Measurements from ENCODE around the gene TNFRSF1B.

DNA sequence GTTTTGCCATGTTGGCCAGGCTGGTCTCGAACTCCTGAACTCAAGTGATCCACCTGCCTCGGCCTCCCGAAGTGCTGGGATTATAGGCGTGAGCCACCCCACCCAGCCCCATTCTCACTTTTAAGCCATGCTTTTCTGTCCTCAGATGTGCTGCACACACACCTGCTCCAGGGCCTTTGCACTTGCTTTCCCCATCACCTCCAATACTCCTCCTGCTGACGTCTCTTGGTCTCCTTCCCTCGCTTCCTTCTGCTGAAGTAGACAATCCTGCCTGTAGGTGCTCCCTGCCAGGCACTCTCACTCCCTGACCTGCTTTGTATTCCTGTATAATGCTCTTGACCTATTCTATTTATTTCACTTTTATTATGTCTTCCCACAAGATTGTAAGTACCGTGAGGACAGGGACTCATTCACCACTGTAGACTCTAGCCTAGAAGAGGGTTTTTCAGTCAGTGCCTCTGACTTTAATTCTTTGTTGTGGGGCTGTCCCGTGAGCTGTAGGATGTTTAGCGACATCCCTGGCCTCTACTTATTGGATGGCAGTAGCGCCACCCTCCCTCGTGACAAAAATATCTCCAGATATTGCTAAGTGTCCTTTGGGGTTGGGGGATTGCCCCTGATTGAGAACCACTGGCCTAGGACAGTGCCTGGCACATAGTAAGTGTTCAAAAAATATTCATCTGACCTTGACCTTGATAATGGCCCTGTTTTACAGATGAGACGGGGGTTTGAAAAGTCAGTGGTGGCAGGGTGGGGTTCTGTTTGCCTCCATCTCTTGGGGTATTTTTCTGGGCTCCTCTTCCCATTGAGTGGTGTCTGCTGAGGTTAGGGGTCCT is 4.6 kb downstream of the TNFRSF1B start:
- TF ChIP-seq, protein P1, sequence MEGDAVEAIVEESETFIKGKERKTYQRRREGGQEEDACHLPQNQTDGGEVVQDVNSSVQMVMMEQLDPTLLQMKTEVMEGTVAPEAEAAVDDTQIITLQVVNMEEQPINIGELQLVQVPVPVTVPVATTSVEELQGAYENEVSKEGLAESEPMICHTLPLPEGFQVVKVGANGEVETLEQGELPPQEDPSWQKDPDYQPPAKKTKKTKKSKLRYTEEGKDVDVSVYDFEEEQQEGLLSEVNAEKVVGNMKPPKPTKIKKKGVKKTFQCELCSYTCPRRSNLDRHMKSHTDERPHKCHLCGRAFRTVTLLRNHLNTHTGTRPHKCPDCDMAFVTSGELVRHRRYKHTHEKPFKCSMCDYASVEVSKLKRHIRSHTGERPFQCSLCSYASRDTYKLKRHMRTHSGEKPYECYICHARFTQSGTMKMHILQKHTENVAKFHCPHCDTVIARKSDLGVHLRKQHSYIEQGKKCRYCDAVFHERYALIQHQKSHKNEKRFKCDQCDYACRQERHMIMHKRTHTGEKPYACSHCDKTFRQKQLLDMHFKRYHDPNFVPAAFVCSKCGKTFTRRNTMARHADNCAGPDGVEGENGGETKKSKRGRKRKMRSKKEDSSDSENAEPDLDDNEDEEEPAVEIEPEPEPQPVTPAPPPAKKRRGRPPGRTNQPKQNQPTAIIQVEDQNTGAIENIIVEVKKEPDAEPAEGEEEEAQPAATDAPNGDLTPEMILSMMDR (IDR thresholded peaks at IDR 0.05): no peak
- TF ChIP-seq POLR2A (IDR thresholded peaks at IDR 0.05): no peak
